ENCODE results near the gene JUND.

JUND gene

DNA sequence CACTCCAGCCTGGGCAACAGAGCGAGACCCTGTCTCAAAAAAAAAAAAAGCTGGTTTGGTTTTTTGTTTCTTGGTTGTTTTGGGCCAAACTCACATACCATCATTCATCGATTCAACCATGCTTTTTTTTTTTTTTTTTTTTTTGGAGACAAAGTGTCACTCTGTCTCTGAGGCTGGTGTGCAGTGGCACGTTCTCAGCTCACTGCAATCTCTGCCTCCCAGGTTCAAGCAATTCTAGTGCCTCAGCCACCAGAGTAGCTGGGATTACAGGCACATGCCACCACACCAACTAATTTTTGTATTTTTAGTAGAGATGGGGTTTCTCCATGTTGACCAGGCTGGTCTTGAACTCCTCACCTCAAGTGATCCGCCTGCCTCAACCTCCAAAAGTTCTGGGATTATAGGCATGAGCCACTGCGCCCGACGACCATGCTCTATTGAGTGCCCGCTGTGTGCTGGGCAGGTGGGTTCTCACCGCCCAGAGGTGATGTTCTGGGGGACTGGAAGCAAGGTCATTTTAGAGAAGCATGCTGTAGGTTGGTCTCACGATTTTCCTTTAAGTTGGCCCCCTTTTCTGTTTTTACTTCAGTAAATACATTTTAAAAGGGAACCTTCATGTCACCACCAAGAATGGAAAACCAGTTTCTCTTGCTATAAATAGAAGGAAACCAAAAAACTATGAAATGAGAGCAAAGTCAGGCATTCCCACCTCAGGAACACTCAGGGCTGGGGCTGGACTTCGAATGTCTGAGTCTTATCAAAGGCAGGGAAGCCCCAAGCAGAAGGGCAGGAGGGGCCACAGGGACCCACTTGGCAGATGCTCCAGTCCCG lies 8.3 kb upstream of the JUND start:
- no peak for TF ChIP-seq MYC (IDR thresholded peaks at IDR 0.05; ENCODE audit: low read depth, low read length)
- TF ChIP-seq, protein P1, sequence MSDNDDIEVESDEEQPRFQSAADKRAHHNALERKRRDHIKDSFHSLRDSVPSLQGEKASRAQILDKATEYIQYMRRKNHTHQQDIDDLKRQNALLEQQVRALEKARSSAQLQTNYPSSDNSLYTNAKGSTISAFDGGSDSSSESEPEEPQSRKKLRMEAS (IDR thresholded peaks at IDR 0.05; ENCODE audit: low read depth, low read length), result no peak
- TF ChIP-seq POLR2A (IDR thresholded peaks at IDR 0.05; ENCODE audit: extremely low read depth, insufficient read length), result no peak
- no peak for TF ChIP-seq CTCF (IDR thresholded peaks at IDR 0.05; ENCODE audit: low read depth, low read length)
- H3K4me3 ChIP-seq (ENCODE audit: low read depth, low read length), result no peak overlapping the region
- DNase-seq (ENCODE audit: low read depth), result no peak

DNA sequence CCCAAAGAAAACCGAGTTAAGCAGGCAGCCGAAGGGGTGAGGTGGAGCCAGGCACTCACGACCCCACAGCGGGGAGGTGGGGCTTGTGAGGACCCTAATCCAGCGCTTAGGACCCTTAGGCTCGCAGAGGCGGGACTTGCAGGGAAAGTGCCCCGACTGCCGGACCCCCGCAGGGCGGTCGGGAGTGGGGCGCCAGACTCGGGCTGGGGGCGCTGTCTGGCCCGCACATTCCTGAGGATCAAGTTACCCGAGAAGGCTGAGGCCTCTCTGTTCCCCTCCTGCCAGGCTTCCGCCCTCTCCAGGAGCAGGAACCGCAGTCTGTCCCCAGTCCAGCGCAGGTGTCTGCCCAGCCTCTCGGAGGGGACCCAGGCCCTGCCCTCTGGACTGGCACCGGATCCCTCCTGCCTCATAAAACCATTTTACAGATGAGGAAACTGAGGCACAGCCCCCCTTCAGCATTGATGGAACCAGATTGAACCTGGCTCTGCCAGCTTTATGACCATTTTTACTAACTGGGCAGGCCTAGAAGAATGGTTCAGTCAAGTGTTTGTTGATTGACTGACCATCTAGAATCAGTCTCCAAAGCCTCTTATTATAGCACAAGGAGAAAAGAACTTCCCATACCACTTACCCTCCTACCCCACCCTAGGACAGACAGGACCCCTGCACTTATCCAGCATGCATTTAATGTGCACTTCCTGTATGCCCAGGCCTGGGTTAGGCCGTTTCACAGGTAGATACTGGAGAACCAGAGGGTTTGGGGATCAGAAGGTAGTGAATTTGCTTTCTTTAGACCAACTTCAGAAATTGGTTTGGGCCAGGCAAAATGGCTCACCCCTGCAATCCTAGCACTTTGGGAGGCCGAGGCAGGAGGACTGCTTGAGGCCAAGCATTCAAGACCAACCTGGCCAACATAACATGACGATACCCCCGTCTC lies 6.7 kb upstream of the JUND start:
- no peak overlapping the region for H3K4me3 ChIP-seq (ENCODE audit: low read depth, low read length)
- TF ChIP-seq POLR2A (IDR thresholded peaks at IDR 0.05; ENCODE audit: extremely low read depth, insufficient read length) (no peak), MYC (IDR thresholded peaks at IDR 0.05; ENCODE audit: low read depth, low read length) (no peak), CTCF (IDR thresholded peaks at IDR 0.05; ENCODE audit: low read depth, low read length) (no peak)
- TF ChIP-seq, protein P1 (IDR thresholded peaks at IDR 0.05; ENCODE audit: low read depth, low read length), result no peak
- DNase-seq (ENCODE audit: low read depth), result no peak

- TF ChIP-seq MYC (IDR thresholded peaks at IDR 0.05; ENCODE audit: low read depth, low read length) (no peak), CTCF (IDR thresholded peaks at IDR 0.05; ENCODE audit: low read depth, low read length) (no peak), POLR2A (IDR thresholded peaks at IDR 0.05; ENCODE audit: extremely low read depth, insufficient read length) (no peak)
- TF ChIP-seq, protein P1 (IDR thresholded peaks at IDR 0.05; ENCODE audit: low read depth, low read length), result no peak
- H3K4me3 ChIP-seq (ENCODE audit: low read depth, low read length), result no peak overlapping the region
- DNase-seq (ENCODE audit: low read depth), result no peak
Observed at GRCh38 chr19:18286973-18287635, 5.7 kb upstream of the JUND start.

DNA sequence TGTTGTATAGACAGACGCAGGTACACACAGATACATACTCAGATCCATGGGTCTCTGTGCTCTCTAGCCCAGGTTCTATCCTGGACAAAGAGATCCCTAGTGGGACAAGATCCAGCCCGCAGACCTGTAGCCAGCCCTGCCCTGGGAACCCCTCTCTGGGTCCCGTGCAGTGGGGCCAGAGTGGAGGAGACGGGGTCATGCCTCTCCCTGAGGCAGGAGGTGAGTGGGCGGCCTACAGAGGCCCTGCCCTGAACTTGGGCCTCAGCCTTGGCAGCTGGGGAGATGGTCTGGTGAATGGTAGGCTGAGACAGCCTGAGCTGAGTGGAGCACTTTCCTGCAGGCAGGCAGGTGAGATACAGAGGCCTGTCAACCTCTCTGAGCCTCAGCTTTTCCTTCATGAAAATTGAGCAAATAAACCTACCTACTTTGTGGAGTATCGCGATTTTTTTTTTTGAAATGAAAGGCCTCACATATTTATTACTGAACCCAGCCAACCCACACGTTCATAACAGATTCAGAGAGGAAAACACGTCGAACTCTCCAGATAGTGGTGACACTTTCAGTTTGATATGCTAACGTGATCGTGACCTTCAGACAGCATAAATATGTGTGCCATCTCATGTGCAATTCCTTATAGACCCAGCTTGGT lies 3.4 kb upstream of the JUND start:
- TF ChIP-seq POLR2A (IDR thresholded peaks at IDR 0.05; ENCODE audit: extremely low read depth, insufficient read length), result no peak
- no peak for TF ChIP-seq CTCF (IDR thresholded peaks at IDR 0.05; ENCODE audit: low read depth, low read length)
- no peak for TF ChIP-seq MYC (IDR thresholded peaks at IDR 0.05; ENCODE audit: low read depth, low read length)
- TF ChIP-seq, protein P1 (IDR thresholded peaks at IDR 0.05; ENCODE audit: low read depth, low read length), result no peak
- no peak for DNase-seq (ENCODE audit: low read depth)
- H3K4me3 ChIP-seq (ENCODE audit: low read depth, low read length), result no peak overlapping the region

GRCh38 chr19:18283338-18283737 lies 1.9 kb upstream of the JUND start:
- no peak for DNase-seq (ENCODE audit: low read depth)

More at GRCh38 chr19:18283338-18283737, 1.9 kb upstream of the JUND start:
- TF ChIP-seq, protein P1 (IDR thresholded peaks at IDR 0.05; ENCODE audit: low read depth, low read length), result no peak
- no peak for TF ChIP-seq POLR2A (IDR thresholded peaks at IDR 0.05; ENCODE audit: extremely low read depth, insufficient read length)
- TF ChIP-seq CTCF (IDR thresholded peaks at IDR 0.05; ENCODE audit: low read depth, low read length), result no peak
- TF ChIP-seq MYC (IDR thresholded peaks at IDR 0.05; ENCODE audit: low read depth, low read length), result no peak
- H3K4me3 ChIP-seq (ENCODE audit: low read depth, low read length), result no peak overlapping the region

Measured in NB4 (cell line).